ENCODE measurements around the gene TIMM44. TPM values are rescaled to one million over a fixed set of nuclear protein-coding genes. Genes with fewer than 3 reads are reported as not detected.

The TIMM44 gene
- total and polyA plus RNA-seq, 11 donors = 55.9 to 140 (median 72.9) TPM

- DNase-seq = peak; percentile 84 to 92 (median 88)
- intact Hi-C loops (cut with DNase I) = loop anchor here (1.0 to 10.0 kb wide), 10 partner anchors 57 to 309 kb away; no protein-coding TSS in a partner anchor
- no peaks in the 10 kb centered on the region for H3K9me3 ChIP-seq
- no peaks in the 10 kb centered on the region for H3K27me3 ChIP-seq
- peaks cover 0 to 25% (median 15%) of the 10 kb centered on the region in 12 donors for H3K4me1 ChIP-seq
- peak overlapping the region; percentile 26 to 100 (median 80) for H3K4me3 ChIP-seq
- ATAC-seq = peak; percentile 45 to 70 (median 65)
- TF ChIP-seq CTCF (IDR thresholded peaks at IDR 0.05) (peak; percentile 78 to 95 (median 88)), POLR2A (IDR thresholded peaks at IDR 0.05) (no peak)
- WGBS, 4 donors = 27 to 32% (median 29%) methylated on average over 17 to 18 of the region's 18 CpGs
- H3K36me3 ChIP-seq = peaks cover 0 to 22% (median 17%) of the 10 kb centered on the region in 9 donors
- peak overlapping the region in 11 of 12 donors; percentile 78 to 99 (median 94) for H3K27ac ChIP-seq
These were observed 803 bp upstream of the TIMM44 start for GRCh38 chr19:7944177-7944761.

- peak in 2 of 4 donors; percentile 1 to 39 for ATAC-seq
- no peaks in the 10 kb centered on the region for H3K9me3 ChIP-seq
- peak overlapping the region; percentile 83 to 99 (median 94) for H3K27ac ChIP-seq
- no peaks in the 10 kb centered on the region for H3K27me3 ChIP-seq
- TF ChIP-seq POLR2A (IDR thresholded peaks at IDR 0.05) (no peak), CTCF (IDR thresholded peaks at IDR 0.05) (no peak)
- no peak for DNase-seq
- peaks cover 0 to 25% (median 15%) of the 10 kb centered on the region in 12 donors for H3K4me1 ChIP-seq
- H3K36me3 ChIP-seq = peaks cover 0 to 33% (median 29%) of the 10 kb centered on the region in 9 donors
- intact Hi-C loops (cut with DNase I) = loop anchor here in 9 of 10 donors (1.0 to 10.0 kb wide), 7 partner anchors 40 to 309 kb away; partner anchors contain the start of genes ELAVL1 (in 1 of the 9) and MAP2K7 (in 1 of the 9)
- 5 to 8% (median 5%) methylated on average over 33 of the region's 33 CpGs for WGBS, 4 donors
- H3K4me3 ChIP-seq = peak overlapping the region; percentile 52 to 100 (median 86)
These were observed 454 bp downstream of the TIMM44 start for GRCh38 chr19:7942981-7943443.

GRCh38 chr19:7941895-7942596, 1.4 kb downstream of the TIMM44 start:
- DNase-seq (peak in 2 of 5 donors; percentile 20 to 30), ATAC-seq (no peak)
- intact Hi-C loops (cut with DNase I) = loop anchor here in 9 of 10 donors (2.0 to 10.0 kb wide), 5 partner anchors 60 to 310 kb away; no protein-coding TSS in a partner anchor
- 86 to 93% (median 90%) methylated on average over 19 of the region's 19 CpGs for WGBS, 4 donors
- Histone ChIP-seq H3K4me3 (peak overlapping the region in 9 of 12 donors; percentile 67 to 100 (median 86)), H3K4me1 (peaks cover 0 to 25% (median 15%) of the 10 kb centered on the region in 12 donors), H3K27me3 (no peaks in the 10 kb centered on the region), H3K9me3 (no peaks in the 10 kb centered on the region), H3K36me3 (peaks cover 3 to 43% (median 39%) of the 10 kb centered on the region in 9 donors), H3K27ac (no peak overlapping the region)
- TF ChIP-seq POLR2A (IDR thresholded peaks at IDR 0.05) = no peak
- TF ChIP-seq CTCF (IDR thresholded peaks at IDR 0.05) = no peak

GRCh38 chr19:7940841-7941240, 2.6 kb downstream of the TIMM44 start:
- Histone ChIP-seq H3K27ac (no peak overlapping the region), H3K4me3 (no peak overlapping the region), H3K27me3 (no peaks in the 10 kb centered on the region), H3K9me3 (no peaks in the 10 kb centered on the region), H3K36me3 (peaks cover 3 to 55% (median 51%) of the 10 kb centered on the region in 9 donors), H3K4me1 (peaks cover 0 to 34% (median 15%) of the 10 kb centered on the region in 12 donors)
- intact Hi-C loops (cut with DNase I) = loop anchor here in 9 of 10 donors (5.0 to 10.0 kb wide), 4 partner anchors 61 to 311 kb away; no protein-coding TSS in a partner anchor
- TF ChIP-seq CTCF (IDR thresholded peaks at IDR 0.05) = no peak
- no peak for TF ChIP-seq POLR2A (IDR thresholded peaks at IDR 0.05)
- ATAC-seq (no peak), DNase-seq (peak in 2 of 5 donors; percentile 17 to 55)
- 89 to 94% (median 92%) methylated on average over 13 of the region's 13 CpGs for WGBS, 4 donors
